A549 (cell line): Measurements from ENCODE around the gene SNX30. TPM values are rescaled to one million over a fixed set of nuclear protein-coding genes. Genes with fewer than 3 reads are reported as not detected.

Experiments used
- ATAC-seq, 2 experiments: fragments of 200-7000 bp in 1 of 2; fragments of >200 bp in 1 of 2; cut with Nextera tagmentation in 1 of 2; cut with Tn5 transposase in 1 of 2; 3 replicates each; pipeline versions ENCODE4 v1.8.0 to v1.9.1; 2018 to 2020; ENCODE audit warnings: mild to moderate bottlenecking in 1 of 2, moderate library complexity in 1 of 2
- CTCF ChIA-PET: fragments of 300-600 bp; sonication (Branson Sonifier 250); formaldehyde crosslinking; extraction: SDS; loops from one replicate; lab custom pipeline; 2021; ENCODE audit warnings: antibody characterized with exemption, inconsistent platforms; lab: Yijun Ruan, JAX
- POLR2A ChIA-PET: fragments of 350-600 bp; formaldehyde crosslinking; extraction: SDS; loops from one replicate; lab custom pipeline; 2021; ENCODE audit warnings: antibody characterized with exemption, inconsistent platforms; lab: Yijun Ruan, JAX
- DNase-seq, 2 experiments: peaks; one replicate each; pipeline versions ENCODE4 v3.0.0 to v3.0.0-alpha.2; 2011 to 2016; ENCODE audit warnings: low read depth in 1 of 2, low spot score in 1 of 2
- FAIRE-seq: peaks from 2 replicates; lab custom pipeline; 2011; peaks lifted over from hg19 to GRCh38; lab: Jason Lieb, UNC
- H3K27ac ChIP-seq, 2 experiments: fragments of >200 bp; sonication (Bioruptor Twin); formaldehyde crosslinking; 3 replicates each; pipeline ENCODE4 v1.5.1; 2016 to 2017
- H3K4me1 ChIP-seq: fragments of >200 bp; sonication (Bioruptor Twin); formaldehyde crosslinking; 3 replicates; pipeline ENCODE4 v1.6.1; 2016
- H3K4me2 ChIP-seq: fragments of >200 bp; sonication (Bioruptor Twin); formaldehyde crosslinking; 3 replicates; pipeline ENCODE4 v1.6.1; 2016
- H3K4me3 ChIP-seq: fragments of >200 bp; sonication (Bioruptor Twin); formaldehyde crosslinking; 3 replicates; pipeline ENCODE4 v1.5.1; 2016
- H3K9me3 ChIP-seq: fragments of >200 bp; sonication (Bioruptor Twin); formaldehyde crosslinking; 3 replicates; pipeline ENCODE4 v1.6.1; 2016
- BHLHE40 ChIP-seq: IDR thresholded peaks from 2 replicates; pipeline ENCODE4 v1.6.1; 2012; ENCODE audit warnings: low read depth, low read length, inconsistent platforms
- CHD2 ChIP-seq: fragments of 150-350 bp; IDR thresholded peaks from 2 replicates; pipeline ENCODE4 v1.6.1; 2014; ENCODE audit warnings: low read length; ENCODE audit not compliant: partially characterized antibody
- CHD4 ChIP-seq: fragments of 200-600 bp; sonication (generic); IDR thresholded peaks from 2 replicates; pipeline ENCODE4 v1.6.1; 2016; ENCODE audit warnings: antibody characterized with exemption, mild to moderate bottlenecking, borderline replicate concordance
- CTCF ChIP-seq: fragments of >200 bp; sonication (Bioruptor Twin); formaldehyde crosslinking; IDR thresholded peaks from 3 replicates; pipeline ENCODE4 v1.5.1; 2016
- E2F6 ChIP-seq: IDR thresholded peaks from 2 replicates; pipeline ENCODE4 v1.6.1; 2012; ENCODE audit warnings: low read depth, borderline replicate concordance
- EP300 ChIP-seq, 2 experiments: fragments of >200 bp; sonication (Bioruptor Twin); formaldehyde crosslinking; IDR thresholded peaks; 2 replicates in 1 of 2; 3 replicates in 1 of 2; pipeline ENCODE4 v1.6.1; 2016 to 2017
- FOSB ChIP-seq: fragments of 250-450 bp; sonication (Bioruptor Pico); IDR thresholded peaks from 2 replicates; pipeline ENCODE4 v1.5.0; 2020; ENCODE audit warnings: mild to moderate bottlenecking, moderate library complexity
- GATA3 ChIP-seq: IDR thresholded peaks from 2 replicates; pipeline ENCODE4 v1.6.1; 2012; ENCODE audit warnings: borderline replicate concordance
- HDAC2 ChIP-seq: fragments of 200-600 bp; sonication (generic); IDR thresholded peaks from 2 replicates; pipeline ENCODE4 v1.6.1; 2016
- HOXA7 ChIP-seq: fragments of 250-450 bp; sonication (Bioruptor Pico); IDR thresholded peaks from 2 replicates; pipeline ENCODE4 v1.5.0; 2020; ENCODE audit warnings: mild to moderate bottlenecking, moderate library complexity
- HOXB13 ChIP-seq: fragments of 250-450 bp; sonication (Bioruptor Pico); IDR thresholded peaks from 2 replicates; pipeline ENCODE4 v1.5.0; 2020; ENCODE audit warnings: low read depth, mild to moderate bottlenecking, moderate library complexity
- HOXB5 ChIP-seq: fragments of 250-450 bp; sonication (Bioruptor Pico); IDR thresholded peaks from 2 replicates; pipeline ENCODE4 v1.5.0; 2020; ENCODE audit warnings: mild to moderate bottlenecking, moderate library complexity
- JUN ChIP-seq, 2 experiments: fragments of >200 bp; sonication (Bioruptor Twin); formaldehyde crosslinking; IDR thresholded peaks; 2 replicates in 1 of 2; 3 replicates in 1 of 2; pipeline ENCODE4 v1.6.1; 2016 to 2017
- KDM5A ChIP-seq: fragments of 200-600 bp; sonication (generic); IDR thresholded peaks from 2 replicates; pipeline ENCODE4 v1.6.1; 2016; ENCODE audit warnings: antibody characterized with exemption, mild to moderate bottlenecking
- MAFK ChIP-seq: fragments of 450-650 bp; IDR thresholded peaks from 2 replicates; pipeline ENCODE4 v1.6.1; 2014; ENCODE audit not compliant: partially characterized antibody
- PBX3 ChIP-seq: IDR thresholded peaks from 2 replicates; pipeline ENCODE4 v1.6.1; 2012
- PHF8 ChIP-seq: fragments of 200-600 bp; sonication (generic); IDR thresholded peaks from 2 replicates; pipeline ENCODE4 v1.6.1; 2016; ENCODE audit warnings: low read depth, mild to moderate bottlenecking, antibody characterized with exemption, moderate library complexity, borderline replicate concordance
- POLR2A ChIP-seq: IDR thresholded peaks from 2 replicates; pipeline ENCODE4 v1.6.1; 2012; ENCODE audit warnings: mild to moderate bottlenecking, low read length
- POLR2AphosphoS2 ChIP-seq: conservative IDR thresholded peaks from 2 replicates; pipeline ENCODE4 v1.6.1; 2012; ENCODE audit warnings: low read length, improper control_type of control experiment, inconsistent platforms
- RCOR1 ChIP-seq: fragments of 150-350 bp; IDR thresholded peaks from 2 replicates; pipeline ENCODE4 v1.6.1; 2014; ENCODE audit warnings: antibody characterized with exemption, low read length, low read depth
- REST ChIP-seq: fragments of 200-600 bp; sonication (generic); IDR thresholded peaks from 2 replicates; pipeline ENCODE4 v1.6.1; 2016; ENCODE audit warnings: antibody characterized with exemption, mild to moderate bottlenecking, moderate library complexity
- RFX5 ChIP-seq: fragments of 450-650 bp; IDR thresholded peaks from 2 replicates; pipeline ENCODE4 v1.7.1; 2014; ENCODE audit warnings: antibody characterized with exemption, mild to moderate bottlenecking, moderate library complexity
- SMC3 ChIP-seq: fragments of >200 bp; sonication (Bioruptor Twin); formaldehyde crosslinking; IDR thresholded peaks from 3 replicates; pipeline ENCODE4 v1.6.1; 2018; ENCODE audit warnings: inconsistent platforms
- SREBF2 ChIP-seq: fragments of 450-650 bp; IDR thresholded peaks from 2 replicates; pipeline ENCODE4 v1.6.1; 2014; ENCODE audit warnings: mild to moderate bottlenecking, moderate library complexity
- TFCP2L1 ChIP-seq: fragments of 250-450 bp; sonication (Bioruptor Pico); IDR thresholded peaks from 2 replicates; pipeline ENCODE4 v1.5.0; 2021; ENCODE audit warnings: mild to moderate bottlenecking
- USF2 ChIP-seq: fragments of 450-650 bp; IDR thresholded peaks from 2 replicates; pipeline ENCODE4 v1.6.1; 2014; ENCODE audit warnings: antibody characterized with exemption
- ZFP36 ChIP-seq: fragments of 450-650 bp; IDR thresholded peaks from 2 replicates; pipeline ENCODE4 v1.6.1; 2014; ENCODE audit warnings: borderline replicate concordance; ENCODE audit not compliant: partially characterized antibody
- ZNF302 ChIP-seq: fragments of 250-450 bp; sonication (Bioruptor Pico); IDR thresholded peaks from 2 replicates; pipeline ENCODE4 v1.9.0; 2021; ENCODE audit warnings: inconsistent platforms, mild to moderate bottlenecking, moderate library complexity
- WGBS: methylation state at CpG from one replicate; pipeline ENCODE4 v1.1.6; 2017; ENCODE audit errors: missing lambda C conversion rate; 5-methylcytosine and 5-hydroxymethylcytosine counted together
- polyA plus RNA-seq, 4 experiments: library from polyadenylated mRNA; depleted of rRNA in 3 of 4; stranded (reverse); fragments of >200 nt; fragmentation: RNase III in 1 of 4; extraction: RNeasy Plus Mini Kit Qiagen cat#74134 plus additional on column Dnase treatment in 1 of 4; gene quantifications; 2 replicates in 3 of 4; 3 replicates in 1 of 4; pipeline ENCODE4 v1.2.3, GENCODE V29; 2011 to 2017

Gene SNX30
- polyA plus RNA-seq, 2 of the 4 experiments (the other 2 are of a cell fraction): 3.1 to 3.6 TPM

GRCh38 chr9:112747094-112747493 lies 3.5 kb upstream of the SNX30 start:
- CTCF ChIA-PET: interaction anchor here (1.0 to 1.5 kb wide), 2 partner anchors 16 to 28 kb away, joined by 8 read pairs; partner anchors contain the start of gene INIP

GRCh38 chr9:112750764-112751055 lies 150 bp downstream of the SNX30 start:
- no peak for FAIRE-seq
- 0% methylated on average over 2 of the region's 50 CpGs for WGBS
- Histone ChIP-seq H3K9me3 (no peaks in the 10 kb centered on the region), H3K4me3 (peak overlapping the region; percentile 65), H3K4me2 (peak overlapping the region; percentile 95), H3K27ac (peak overlapping the region; percentile 86 to 91), H3K4me1 (peaks cover 34% of the 10 kb centered on the region)
- CTCF ChIA-PET: interaction anchor here (0.6 to 2.6 kb wide), 5 partner anchors 11 to 69 kb away, joined by 3 to 9 read pairs (median 3); no protein-coding TSS in a partner anchor
- DNase-seq: no peak
- peak; percentile 42 to 64; a peak in 5 of 6 replicates for ATAC-seq
- TF ChIP-seq RCOR1 (no peak), CHD4 (no peak), USF2 (no peak), ZFP36 (no peak), BHLHE40 (no peak), CTCF (no peak), JUN (IDR thresholded peaks at IDR 0.05) (no peak; a peak in 1 of 5 replicates), HOXB5 (CRISPR knock-in tag) (no peak), FOSB (no peak), SREBF2 (no peak), MAFK (no peak), REST (no peak), PBX3 (no peak), KDM5A (no peak), EP300 (IDR thresholded peaks at IDR 0.05) (no peak), HOXB13 (no peak), POLR2A (no peak)
- POLR2A ChIA-PET: interaction anchor here (1.1 to 1.5 kb wide), 2 partner anchors 33 kb away, joined by 5 to 6 read pairs; partner anchors contain the start of gene INIP

More at GRCh38 chr9:112747094-112747493, 3.5 kb upstream of the SNX30 start:
- H3K27ac ChIP-seq: no peak overlapping the region
- ATAC-seq (no peak), FAIRE-seq (no peak), DNase-seq (no peak)
- TF ChIP-seq CHD2: no peak
- TF ChIP-seq POLR2AphosphoS2: no peak
- no peak for TF ChIP-seq HOXA7 (CRISPR knock-in tag)
- TF ChIP-seq SMC3: no peak
- no peak for TF ChIP-seq TFCP2L1
- TF ChIP-seq ZNF302 (CRISPR knock-in tag): no peak
- TF ChIP-seq E2F6: no peak
- TF ChIP-seq ZFP36: no peak
- no peak for TF ChIP-seq POLR2A
- TF ChIP-seq PHF8: no peak
- TF ChIP-seq HDAC2: no peak
- no peak for TF ChIP-seq GATA3
- TF ChIP-seq BHLHE40: no peak
- no peak for TF ChIP-seq RFX5
- H3K9me3 ChIP-seq: no peaks in the 10 kb centered on the region
- H3K4me1 ChIP-seq: peaks cover 12% of the 10 kb centered on the region; the same call in 1 of the 3 replicates
- WGBS: 83% methylated on average over 7 of the region's 7 CpGs
- H3K4me2 ChIP-seq: no peak overlapping the region
- no peak overlapping the region for H3K4me3 ChIP-seq
- POLR2A ChIA-PET: no interaction called here
